IMR-90 (cell line): Measurements from ENCODE around the gene CLNK. TPM values are rescaled to one million over a fixed set of nuclear protein-coding genes. Genes with fewer than 3 reads are reported as not detected.

Experiments
- ATAC-seq: fragments of 200-7000 bp; cut with Tn5 transposase; 2 replicates; pipeline ENCODE4 v1.9.1; 2020; ENCODE audit warnings: low read depth, mild to moderate bottlenecking, moderate library complexity
- BruUV-seq: library from RNA; stranded (reverse); fragments of 400-500 nt; replicated peaks from 2 replicates; lab custom pipeline; 2021; lab: Mats Ljungman, UMichigan
- CTCF ChIA-PET: fragments of 300-600 bp; formaldehyde crosslinking; extraction: SDS; loops from one replicate; lab custom pipeline; 2021; ENCODE audit warnings: antibody characterized with exemption; lab: Yijun Ruan, JAX
- POLR2A ChIA-PET: fragments of 300-600 bp; sonication (Branson Sonifier 250); formaldehyde crosslinking; loops from one replicate; lab custom pipeline; 2022; ENCODE audit warnings: antibody characterized with exemption; ENCODE audit not compliant: unreplicated experiment; lab: Charles Lee
- DNase-seq: peaks from one replicate; pipeline ENCODE4 v3.0.0; 2013
- H2AFZ ChIP-seq: replicated peaks from 2 replicates; pipeline ENCODE3; 2013; ENCODE audit warnings: low read length, mild to moderate bottlenecking; ENCODE audit not compliant: poor library complexity
- H2AK5ac ChIP-seq: 2 replicates; pipeline ENCODE4 v1.6.1; 2013; ENCODE audit warnings: low read depth, low read length, inconsistent platforms
- H2AK9ac ChIP-seq: replicated peaks from 2 replicates; pipeline ENCODE3; 2013; ENCODE audit warnings: mild to moderate bottlenecking, low read depth, low read length, moderate library complexity; ENCODE audit not compliant: poor library complexity
- H2BK120ac ChIP-seq: 2 replicates; pipeline ENCODE4 v1.6.1; 2013; ENCODE audit warnings: low read depth, low read length, inconsistent platforms
- H2BK15ac ChIP-seq: 3 replicates; pipeline ENCODE4 v1.6.1; 2013; ENCODE audit warnings: low read depth, low read length, inconsistent platforms
- H2BK20ac ChIP-seq: 2 replicates; pipeline ENCODE4 v1.6.1; 2013; ENCODE audit warnings: low read depth, mild to moderate bottlenecking, inconsistent platforms, low read length, moderate library complexity
- H2BK5ac ChIP-seq: 2 replicates; pipeline ENCODE4 v1.6.1; 2013; ENCODE audit warnings: mild to moderate bottlenecking, low read depth, low read length, inconsistent platforms; ENCODE audit not compliant: poor library complexity, severe bottlenecking
- H3K14ac ChIP-seq: replicated peaks from 2 replicates; pipeline ENCODE4 v1.6.1; 2013; ENCODE audit warnings: low read depth, low read length, inconsistent platforms
- H3K18ac ChIP-seq: 2 replicates; pipeline ENCODE4 v1.6.1; 2013; ENCODE audit warnings: low read depth, low read length, control low read depth
- H3K23ac ChIP-seq: 2 replicates; pipeline ENCODE4 v1.6.1; 2013; ENCODE audit warnings: low read depth, low read length, inconsistent platforms
- H3K27ac ChIP-seq: 2 replicates; pipeline ENCODE4 v1.5.1; 2013; ENCODE audit warnings: mild to moderate bottlenecking, control low read depth, low read length; ENCODE audit not compliant: insufficient read depth
- H3K27me3 ChIP-seq: 2 replicates; pipeline ENCODE4 v1.6.1; 2013; ENCODE audit warnings: low read length; ENCODE audit not compliant: control insufficient read depth, insufficient read depth
- H3K36me3 ChIP-seq: 2 replicates; pipeline ENCODE4 v1.6.1; 2013; ENCODE audit warnings: low read length, mixed read lengths; ENCODE audit not compliant: control insufficient read depth, insufficient read depth
- H3K4ac ChIP-seq: 2 replicates; pipeline ENCODE4 v1.6.1; 2013; ENCODE audit warnings: low read depth, low read length, inconsistent platforms
- H3K4me1 ChIP-seq: 2 replicates; pipeline ENCODE4 v1.6.1; 2013; ENCODE audit warnings: low read length, mixed read lengths; ENCODE audit not compliant: control insufficient read depth, insufficient read depth
- H3K4me2 ChIP-seq: 2 replicates; pipeline ENCODE4 v1.6.1; 2013; ENCODE audit warnings: low read depth, mild to moderate bottlenecking, control low read depth, low read length, moderate library complexity
- H3K4me3 ChIP-seq: 2 replicates; pipeline ENCODE4 v1.5.1; 2013; ENCODE audit warnings: low read depth, mild to moderate bottlenecking, control low read depth, low read length, moderate library complexity; ENCODE audit not compliant: insufficient read depth
- H3K56ac ChIP-seq: 2 replicates; pipeline ENCODE4 v1.6.1; 2013; ENCODE audit warnings: low read length, inconsistent platforms; ENCODE audit not compliant: insufficient read depth; ENCODE audit errors: extremely low read depth
- H3K79me1 ChIP-seq, 2 experiments: 2 replicates each; pipeline ENCODE4 v1.6.1; 2013; ENCODE audit warnings: low read length in 2 of 2, inconsistent platforms in 1 of 2, low read depth in 1 of 2
- H3K9ac ChIP-seq: 2 replicates; pipeline ENCODE4 v1.6.1; 2013; ENCODE audit warnings: low read depth, low read length, control low read depth
- H3K9me1 ChIP-seq: 2 replicates; pipeline ENCODE4 v1.6.1; 2013; ENCODE audit warnings: low read length, inconsistent platforms; ENCODE audit not compliant: insufficient read depth
- H3K9me3 ChIP-seq: 2 replicates; pipeline ENCODE4 v1.6.1; 2013; ENCODE audit warnings: low read length; ENCODE audit not compliant: control insufficient read depth, insufficient read depth
- H4K20me1 ChIP-seq: 2 replicates; pipeline ENCODE4 v1.6.1; 2013; ENCODE audit warnings: low read length, inconsistent platforms; ENCODE audit not compliant: insufficient read depth
- H4K5ac ChIP-seq: 2 replicates; pipeline ENCODE4 v1.6.1; 2013; ENCODE audit warnings: mild to moderate bottlenecking, low read depth, low read length, control low read depth
- H4K8ac ChIP-seq, 2 experiments: 2 replicates each; pipeline ENCODE4 v1.6.1; 2013; ENCODE audit warnings: low read depth in 2 of 2, low read length in 2 of 2, control low read depth in 1 of 2, inconsistent platforms in 1 of 2
- H4K91ac ChIP-seq: 2 replicates; pipeline ENCODE4 v1.6.1; 2013; ENCODE audit warnings: low read depth, low read length, inconsistent platforms; ENCODE audit not compliant: insufficient read depth
- CEBPB ChIP-seq: IDR thresholded peaks from 2 replicates; pipeline ENCODE4 v1.6.1; 2012; ENCODE audit warnings: low read depth, low read length, improper control_type of control experiment
- FOS ChIP-seq: fragments of 150-350 bp; IDR thresholded peaks from 2 replicates; pipeline ENCODE4 v1.6.1; 2016; ENCODE audit warnings: low read depth, low read length
- RFX5 ChIP-seq: IDR thresholded peaks from 2 replicates; pipeline ENCODE4 v1.8.0; 2012; ENCODE audit warnings: low read depth, mild to moderate bottlenecking, low read length, moderate library complexity
- WGBS, 2 experiments: methylation state at CpG; one replicate each; pipeline versions ENCODE4 v1.1.5 to v1.1.7; 2013; ENCODE audit warnings: missing lambda C conversion rate in 2 of 2; ENCODE audit not compliant: insufficient read length in 1 of 2; ENCODE audit errors: extremely low coverage in 2 of 2; 5-methylcytosine and 5-hydroxymethylcytosine counted together
- dilution Hi-C: fragments of 300-500 bp; cut with HindIII; formaldehyde crosslinking; loops from one replicate; pipeline ENCODE4 v1.14.3; 2018; ENCODE audit warnings: low sequenced_read_pairs; ENCODE audit not compliant: unreplicated experiment
- in situ Hi-C: fragments of 300-500 bp; cut with MboI; formaldehyde crosslinking; loops from 3 replicates; pipeline ENCODE4 v1.14.3; 2019; ENCODE audit warnings: low sequenced_read_pairs, inconsistent platforms, mixed read lengths
- intact Hi-C: fragments of 100-400 bp; cut with micrococcal nuclease; formaldehyde crosslinking; loops from 2 replicates; pipeline ENCODE4 v1.10.0; 2022
- polyA plus RNA-seq, 3 experiments: library from polyadenylated mRNA; depleted of rRNA; stranded (reverse); fragments of >200 nt; gene quantifications; 2 replicates each; pipeline ENCODE4 v1.2.3, GENCODE V29; 2012; ENCODE audit warnings: low replicate concordance in 1 of 3
- total RNA-seq: library from RNA; depleted of rRNA; stranded (reverse); fragments of >200 nt; gene quantifications from 2 replicates; pipeline ENCODE4 v1.2.3, GENCODE V29; 2012
- TF ChIP-seq, protein P1 (sequence below): fragments of 150-350 bp; IDR thresholded peaks from 2 replicates; pipeline ENCODE4 v1.6.1; 2017; ENCODE audit warnings: mild to moderate bottlenecking, antibody characterized with exemption, low read length, low read depth

CLNK gene
- total and polyA plus RNA-seq, 2 of the 4 experiments (the other 2 are of a cell fraction), result not detected

DNA sequence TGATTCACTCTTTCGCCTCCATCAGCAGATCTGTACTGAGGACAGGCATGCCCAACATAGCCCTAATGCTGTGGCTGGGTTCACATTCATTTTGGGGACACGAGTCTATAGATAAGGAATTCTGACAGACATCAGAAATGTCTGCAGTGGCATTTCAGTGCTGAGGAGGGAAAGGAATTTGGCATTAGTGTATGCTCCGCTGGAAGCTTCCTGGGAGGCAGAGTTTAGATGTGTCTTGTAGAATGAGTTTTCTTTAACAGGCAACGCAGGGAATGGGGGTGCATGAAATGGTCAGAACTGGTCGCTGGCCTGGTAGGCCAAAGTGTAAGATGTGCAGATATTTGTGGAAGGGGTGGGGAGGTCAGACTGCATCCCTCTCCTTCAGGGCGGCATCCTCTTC lies 183.8 kb downstream of the CLNK start:
- Histone ChIP-seq H3K27ac (no peak overlapping the region), H3K9ac (no peak overlapping the region), H3K36me3 (no peaks in the 10 kb centered on the region), H4K20me1 (no peaks in the 10 kb centered on the region), H2AK9ac (no peak overlapping the region), H3K4ac (no peak overlapping the region), H2BK20ac (no peak overlapping the region), H2BK15ac (no peak overlapping the region), H2AFZ (peak overlapping the region; percentile 19), H3K18ac (no peak overlapping the region), H4K8ac (no peak overlapping the region), H3K4me2 (no peak overlapping the region), H3K14ac (no peak overlapping the region), H3K9me1 (no peaks in the 10 kb centered on the region), H3K4me3 (no peak overlapping the region), H2AK5ac (no peak overlapping the region), H2BK120ac (no peak overlapping the region), H3K23ac (no peak overlapping the region), H3K4me1 (no peaks in the 10 kb centered on the region), H3K56ac (no peak overlapping the region), H4K91ac (no peak overlapping the region), H3K9me3 (no peaks in the 10 kb centered on the region), H3K79me1 (no peaks in the 10 kb centered on the region), H2BK5ac (no peak overlapping the region), H3K27me3 (no peaks in the 10 kb centered on the region), H4K5ac (no peak overlapping the region)
- no peak for TF ChIP-seq FOS
- no peak for TF ChIP-seq CEBPB
- TF ChIP-seq, protein P1, sequence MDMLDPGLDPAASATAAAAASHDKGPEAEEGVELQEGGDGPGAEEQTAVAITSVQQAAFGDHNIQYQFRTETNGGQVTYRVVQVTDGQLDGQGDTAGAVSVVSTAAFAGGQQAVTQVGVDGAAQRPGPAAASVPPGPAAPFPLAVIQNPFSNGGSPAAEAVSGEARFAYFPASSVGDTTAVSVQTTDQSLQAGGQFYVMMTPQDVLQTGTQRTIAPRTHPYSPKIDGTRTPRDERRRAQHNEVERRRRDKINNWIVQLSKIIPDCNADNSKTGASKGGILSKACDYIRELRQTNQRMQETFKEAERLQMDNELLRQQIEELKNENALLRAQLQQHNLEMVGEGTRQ, result no peak
- no peak for TF ChIP-seq RFX5
- ATAC-seq (no peak), DNase-seq (no peak)
- CTCF ChIA-PET, result no interaction called here
- POLR2A ChIA-PET, result no interaction called here
- dilution Hi-C loops (no loop called here), in situ Hi-C loops (no loop called here), intact Hi-C loops (no loop called here)
- no TSS peak for BruUV-seq
- WGBS, 2 experiments, result no CpG with 5 or more reads among the region's 6 CpGs
